Parathyroid adenoma (tissue), 2 donors: ENCODE data around the gene EVA1A.
"Not testable (repeated sequence)": the region's sequence is repeated elsewhere in the genome, so short reads cannot be mapped to it uniquely, and the experiment has no call there.

Experiments used
- H2AFZ ChIP-seq: fragments of 300-600 bp; sonication (generic); one replicate; pipeline ENCODE4 v1.7.0; 2017; ENCODE audit warnings: antibody characterized with exemption, mild to moderate bottlenecking
- H3K27ac ChIP-seq: fragments of 300-600 bp; sonication (generic); one replicate; pipeline ENCODE4 v1.7.0; 2017
- H3K27me3 ChIP-seq: fragments of 300-600 bp; sonication (generic); one replicate; pipeline ENCODE4 v1.7.0; 2017; ENCODE audit warnings: low read length; ENCODE audit not compliant: control insufficient read depth, insufficient read depth
- H3K36me3 ChIP-seq: fragments of 300-600 bp; sonication (generic); one replicate; pipeline ENCODE4 v1.7.0; 2017; ENCODE audit warnings: low read length; ENCODE audit not compliant: control insufficient read depth, insufficient read depth
- H3K4me1 ChIP-seq: fragments of 300-600 bp; sonication (generic); one replicate; pipeline ENCODE4 v1.7.0; 2017; ENCODE audit warnings: control low read depth
- H3K4me2 ChIP-seq: fragments of 300-600 bp; sonication (generic); one replicate; pipeline ENCODE4 v1.7.0; 2017; ENCODE audit warnings: low read length
- H3K4me3 ChIP-seq: fragments of 300-600 bp; sonication (generic); one replicate; pipeline ENCODE4 v1.7.0; 2017; ENCODE audit warnings: low read depth, low read length
- H3K79me2 ChIP-seq: fragments of 300-600 bp; sonication (generic); one replicate; pipeline ENCODE4 v1.7.0; 2017; ENCODE audit warnings: control low read depth
- H3K9ac ChIP-seq: fragments of 300-600 bp; sonication (generic); one replicate; pipeline ENCODE4 v1.7.0; 2017; ENCODE audit warnings: mild to moderate bottlenecking
- H3K9me3 ChIP-seq: fragments of 300-600 bp; sonication (generic); one replicate; pipeline ENCODE4 v1.7.0; 2017; ENCODE audit warnings: low read length; ENCODE audit not compliant: control insufficient read depth
- TF ChIP-seq, protein P1 (sequence below): fragments of 300-600 bp; sonication (generic); IDR thresholded peaks from one replicate; pipeline ENCODE4 v1.7.0; 2017; ENCODE audit warnings: antibody characterized with exemption, mild to moderate bottlenecking
- donor health status: primary hyperparathyroidism.

EVA1A gene

DNA sequence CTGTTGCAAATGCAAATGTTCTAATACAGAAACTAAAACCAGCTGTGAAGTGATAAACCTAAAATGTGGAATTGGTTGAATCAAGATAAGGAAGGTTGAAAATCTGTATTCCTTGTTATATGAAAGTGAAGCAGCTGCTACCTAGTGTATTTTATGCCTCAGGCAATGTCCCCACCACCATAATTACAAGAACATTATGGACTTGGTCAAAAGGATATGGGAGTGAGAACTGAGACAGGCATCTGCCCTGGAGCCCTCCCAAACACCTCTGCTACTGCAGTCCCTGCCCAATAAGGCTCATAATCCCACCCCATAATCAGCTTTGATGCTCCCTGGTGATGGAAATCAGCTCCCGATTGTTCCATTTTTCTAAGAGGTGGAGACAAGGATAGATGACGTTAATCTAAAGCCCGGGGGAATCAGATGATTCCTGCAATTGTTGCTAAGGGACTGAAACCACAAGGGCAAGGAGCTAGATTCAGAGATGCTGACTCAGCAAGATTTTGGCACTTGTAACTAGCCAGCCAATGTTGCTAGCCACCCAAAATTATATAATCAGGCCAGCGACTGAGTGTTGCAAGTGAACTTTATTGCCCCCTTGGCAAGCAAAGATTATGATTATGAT, 69.5 kb downstream of the EVA1A start:
- Histone ChIP-seq H3K9me3 (no peaks in the 10 kb centered on the region), H3K36me3 (no peaks in the 10 kb centered on the region), H2AFZ (no peak overlapping the region), H3K4me2 (no peak overlapping the region), H3K4me1 (no peaks in the 10 kb centered on the region), H3K27ac (no peak overlapping the region), H3K4me3 (no peak overlapping the region), H3K79me2 (no peaks in the 10 kb centered on the region), H3K27me3 (no peaks in the 10 kb centered on the region), H3K9ac (no peak overlapping the region)
- TF ChIP-seq, protein P1, sequence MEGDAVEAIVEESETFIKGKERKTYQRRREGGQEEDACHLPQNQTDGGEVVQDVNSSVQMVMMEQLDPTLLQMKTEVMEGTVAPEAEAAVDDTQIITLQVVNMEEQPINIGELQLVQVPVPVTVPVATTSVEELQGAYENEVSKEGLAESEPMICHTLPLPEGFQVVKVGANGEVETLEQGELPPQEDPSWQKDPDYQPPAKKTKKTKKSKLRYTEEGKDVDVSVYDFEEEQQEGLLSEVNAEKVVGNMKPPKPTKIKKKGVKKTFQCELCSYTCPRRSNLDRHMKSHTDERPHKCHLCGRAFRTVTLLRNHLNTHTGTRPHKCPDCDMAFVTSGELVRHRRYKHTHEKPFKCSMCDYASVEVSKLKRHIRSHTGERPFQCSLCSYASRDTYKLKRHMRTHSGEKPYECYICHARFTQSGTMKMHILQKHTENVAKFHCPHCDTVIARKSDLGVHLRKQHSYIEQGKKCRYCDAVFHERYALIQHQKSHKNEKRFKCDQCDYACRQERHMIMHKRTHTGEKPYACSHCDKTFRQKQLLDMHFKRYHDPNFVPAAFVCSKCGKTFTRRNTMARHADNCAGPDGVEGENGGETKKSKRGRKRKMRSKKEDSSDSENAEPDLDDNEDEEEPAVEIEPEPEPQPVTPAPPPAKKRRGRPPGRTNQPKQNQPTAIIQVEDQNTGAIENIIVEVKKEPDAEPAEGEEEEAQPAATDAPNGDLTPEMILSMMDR = no peak

DNA sequence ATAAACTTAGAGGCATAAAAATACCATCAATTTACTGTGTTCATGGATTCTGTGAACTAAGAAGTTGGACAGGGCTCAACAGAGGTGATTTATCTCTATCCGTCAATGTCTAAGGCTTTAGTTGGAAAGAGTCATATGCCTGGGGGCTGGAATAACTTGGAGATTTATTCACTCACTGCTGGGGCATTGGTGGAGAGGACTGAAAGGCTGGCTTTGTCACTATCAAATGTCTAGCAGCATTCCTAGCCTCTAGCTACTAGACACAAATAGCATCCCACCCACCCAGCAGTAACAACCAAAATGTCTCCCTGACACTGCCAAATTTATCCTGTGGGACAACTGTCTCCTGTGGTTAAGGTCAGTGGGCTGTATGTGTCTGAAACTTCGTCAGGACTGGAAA, 71.0 kb downstream of the EVA1A start:
- H3K4me2 ChIP-seq = no peak overlapping the region
- H3K4me1 ChIP-seq = no peaks in the 10 kb centered on the region
- H3K27me3 ChIP-seq = no peaks in the 10 kb centered on the region
- no peak overlapping the region for H3K4me3 ChIP-seq
- no peaks in the 10 kb centered on the region for H3K9me3 ChIP-seq
- H3K79me2 ChIP-seq = no peaks in the 10 kb centered on the region
- no peak overlapping the region for H3K9ac ChIP-seq
- no peak overlapping the region for H3K27ac ChIP-seq
- no peak overlapping the region for H2AFZ ChIP-seq
- TF ChIP-seq, protein P1 = no peak
- H3K36me3 ChIP-seq = no peaks in the 10 kb centered on the region

DNA sequence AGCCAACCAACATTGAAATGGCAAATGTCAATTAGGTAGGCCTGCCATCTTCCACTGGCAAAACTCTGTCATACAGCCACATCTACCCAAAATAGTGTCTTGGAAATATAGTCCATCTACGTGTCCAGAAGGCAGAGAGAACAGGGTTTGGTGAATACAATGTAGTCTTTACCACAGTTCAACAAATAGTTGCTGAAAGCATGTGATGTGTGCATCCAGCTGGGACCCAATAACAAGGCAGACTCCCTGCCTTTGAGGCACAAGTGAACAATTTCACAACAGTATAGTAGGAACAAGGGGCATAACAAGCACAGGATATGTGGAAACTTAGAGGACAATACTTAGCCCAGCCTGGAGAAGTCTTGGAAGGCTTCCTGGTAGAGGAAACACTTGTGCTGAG, 72.6 kb downstream of the EVA1A start:
- no peaks in the 10 kb centered on the region for H3K9me3 ChIP-seq
- no peak overlapping the region for H3K4me3 ChIP-seq
- TF ChIP-seq, protein P1 = no peak
- no peak overlapping the region for H3K9ac ChIP-seq
- no peaks in the 10 kb centered on the region for H3K27me3 ChIP-seq
- no peaks in the 10 kb centered on the region for H3K36me3 ChIP-seq
- H2AFZ ChIP-seq = no peak overlapping the region
- H3K4me2 ChIP-seq = no peak overlapping the region
- H3K4me1 ChIP-seq = no peaks in the 10 kb centered on the region
- no peak overlapping the region for H3K27ac ChIP-seq
- no peaks in the 10 kb centered on the region for H3K79me2 ChIP-seq

DNA sequence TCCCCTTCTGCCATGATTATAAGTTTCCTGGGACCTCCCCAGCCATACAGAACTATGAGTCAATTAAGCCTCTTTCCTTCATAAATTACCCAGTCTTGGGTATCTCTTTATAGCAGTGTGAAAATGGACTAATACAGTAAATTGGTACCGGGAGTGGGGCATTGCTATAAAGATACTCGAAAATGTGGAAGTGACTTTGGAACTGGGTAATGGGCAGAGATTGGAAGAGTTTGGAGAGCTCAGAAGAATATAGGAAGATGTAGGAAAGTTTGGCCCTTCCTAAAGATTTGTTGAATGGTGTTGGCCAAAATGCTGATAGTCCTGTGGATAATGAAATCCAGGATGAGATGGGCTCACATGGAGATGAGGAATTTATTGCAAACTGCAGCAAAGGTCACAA, 74.0 kb downstream of the EVA1A start:
- not testable (repeated sequence) for H3K9ac ChIP-seq, H2AFZ ChIP-seq, H3K36me3 ChIP-seq, H3K4me1 ChIP-seq, H3K9me3 ChIP-seq, H3K4me2 ChIP-seq, H3K27me3 ChIP-seq, H3K79me2 ChIP-seq, H3K4me3 ChIP-seq, H3K27ac ChIP-seq

DNA sequence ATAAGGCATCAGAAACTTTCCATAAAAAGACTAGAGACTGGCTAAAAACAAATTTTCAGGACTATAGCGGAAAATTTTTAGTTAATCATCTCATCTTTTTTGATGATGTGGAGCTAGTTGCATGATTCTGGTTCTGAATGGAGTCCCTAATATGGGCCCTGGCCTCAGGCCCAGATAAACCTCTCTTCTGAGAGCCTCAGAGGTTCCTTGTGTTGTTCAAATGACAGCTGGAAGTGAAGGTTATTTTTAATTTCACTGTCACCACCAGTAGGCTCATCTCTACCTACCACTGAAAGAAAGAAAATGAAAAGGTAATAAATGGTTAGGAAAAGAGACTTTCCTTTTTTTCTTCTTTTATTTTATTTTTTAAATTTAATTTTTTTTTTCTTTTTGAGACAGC, 75.9 kb downstream of the EVA1A start:
- no peak overlapping the region for H3K4me3 ChIP-seq
- no peaks in the 10 kb centered on the region for H3K27me3 ChIP-seq
- no peak overlapping the region for H3K9ac ChIP-seq
- no peak overlapping the region for H3K4me2 ChIP-seq
- no peaks in the 10 kb centered on the region for H3K36me3 ChIP-seq
- no peak overlapping the region for H2AFZ ChIP-seq
- no peaks in the 10 kb centered on the region for H3K9me3 ChIP-seq
- H3K79me2 ChIP-seq = no peaks in the 10 kb centered on the region
- no peak overlapping the region for H3K27ac ChIP-seq
- H3K4me1 ChIP-seq = no peaks in the 10 kb centered on the region
- TF ChIP-seq, protein P1 = no peak
